Vagina (tissue), 2 donors: ENCODE results near the gene HSPA1B. TPM values are rescaled to one million over a fixed set of nuclear protein-coding genes. Genes with fewer than 3 reads are reported as not detected.
"Not testable (repeated sequence)": the region's sequence is repeated elsewhere in the genome, so short reads cannot be mapped to it uniquely, and the experiment has no call there.

Source experiments
- DNase-seq, 2 donors: peaks; one replicate each; pipeline ENCODE4 v3.0.0-alpha.2; 2017; ENCODE audit errors: extremely low spot score in 2 of 2
- H3K27ac ChIP-seq: fragments of 200-600 bp; sonication (generic); one replicate; pipeline ENCODE4 v1.5.1; 2019
- H3K27me3 ChIP-seq: fragments of 200-600 bp; sonication (generic); one replicate; pipeline ENCODE4 v1.5.1; 2019
- H3K36me3 ChIP-seq, 2 donors: fragments of 200-600 bp; sonication (generic); one replicate each; pipeline ENCODE4 v1.5.1; 2017 to 2019
- H3K4me1 ChIP-seq: fragments of 200-600 bp; sonication (generic); one replicate; pipeline ENCODE4 v1.5.1; 2019
- H3K4me3 ChIP-seq, 2 donors: fragments of 200-600 bp; sonication (generic); 1 replicate in 1 of 2; 2 replicates in 1 of 2; pipeline ENCODE4 v1.5.1; 2016 to 2019
- H3K9me3 ChIP-seq: fragments of 200-600 bp; sonication (generic); one replicate; pipeline ENCODE4 v1.5.1; 2019
- CTCF ChIP-seq, 3 experiments: fragments of 450-650 bp in 2 of 3; fragments of 200-600 bp in 1 of 3; sonication (generic) in 1 of 3; IDR thresholded peaks; one replicate each; pipeline ENCODE4 v1.5.1; 2017 to 2019; ENCODE audit warnings: antibody characterized with exemption in 3 of 3, mild to moderate bottlenecking in 2 of 3, moderate library complexity in 2 of 3
- POLR2A ChIP-seq, 2 donors: fragments of 450-650 bp; IDR thresholded peaks; one replicate each; pipeline ENCODE4 v1.6.1; 2017; ENCODE audit warnings: antibody characterized with exemption in 2 of 2, mild to moderate bottlenecking in 2 of 2, moderate library complexity in 2 of 2
- POLR2AphosphoS5 ChIP-seq, 2 donors: sonication (generic); formaldehyde crosslinking; IDR thresholded peaks; one replicate each; pipeline ENCODE4 v1.9.0; 2017; ENCODE audit warnings: antibody characterized with exemption in 2 of 2, mild to moderate bottlenecking in 2 of 2, low read depth in 1 of 2; ENCODE audit not compliant: insufficient read depth in 1 of 2
- intact Hi-C: fragments of 100-400 bp; cut with DNase I; formaldehyde crosslinking; loops from one replicate; pipeline ENCODE4 v1.15.1; 2023
- total RNA-seq: library from RNA; depleted of rRNA; stranded (reverse); fragments of >200 nt; gene quantifications from one replicate; pipeline ENCODE4 v1.2.3, GENCODE V29; 2016

Gene HSPA1B
- total RNA-seq, 1 donor from 2014 or later = 466 TPM

GRCh38 chr6:31811645-31812044 lies 15.9 kb upstream of the HSPA1B start:
- Histone ChIP-seq H3K4me3 (no peak overlapping the region), H3K4me1 (peaks cover 22% of the 10 kb centered on the region), H3K9me3 (no peaks in the 10 kb centered on the region), H3K27ac (peak overlapping the region; percentile 100), H3K27me3 (no peaks in the 10 kb centered on the region), H3K36me3 (no peaks in the 10 kb centered on the region)
- intact Hi-C loops = loop anchor here (5.0 kb wide), 1 partner anchor 74 kb away; the partner anchor contains the start of gene CLIC1
- no peak for TF ChIP-seq POLR2AphosphoS5 (IDR thresholded peaks at IDR 0.05; ENCODE audit: insufficient read depth in 1 of 2, low read depth in 1 of 2)
- DNase-seq = no peak

GRCh38 chr6:31813465-31813849 lies 14.1 kb upstream of the HSPA1B start:
- DNase-seq = no peak
- TF ChIP-seq POLR2A (IDR thresholded peaks at IDR 0.05) (no peak), CTCF (IDR thresholded peaks at IDR 0.05) (no peak), POLR2AphosphoS5 (IDR thresholded peaks at IDR 0.05; ENCODE audit: insufficient read depth in 1 of 2, low read depth in 1 of 2) (no peak)
- Histone ChIP-seq H3K4me3 (no peak overlapping the region), H3K9me3 (no peaks in the 10 kb centered on the region), H3K27me3 (no peaks in the 10 kb centered on the region), H3K36me3 (no peaks in the 10 kb centered on the region), H3K4me1 (peaks cover 27% of the 10 kb centered on the region), H3K27ac (peak overlapping the region; percentile 100)
- intact Hi-C loops = loop anchor here (5.0 kb wide), 1 partner anchor 76 kb away; the partner anchor contains the start of gene CLIC1

- no peaks in the 10 kb centered on the region for H3K27me3 ChIP-seq
- H3K4me3 ChIP-seq = peak overlapping the region; percentile 59 to 73
- peaks cover 37% of the 10 kb centered on the region for H3K4me1 ChIP-seq
- H3K9me3 ChIP-seq = no peaks in the 10 kb centered on the region
- peak in 1 of 2 donors; percentile 99 for DNase-seq
- H3K27ac ChIP-seq = peak overlapping the region; percentile 100
- peak in 1 of 2 donors; percentile 95 for TF ChIP-seq POLR2AphosphoS5 (IDR thresholded peaks at IDR 0.05; ENCODE audit: insufficient read depth in 1 of 2, low read depth in 1 of 2)
- no peak for TF ChIP-seq CTCF (IDR thresholded peaks at IDR 0.05)
- peak in 1 of 2 donors; percentile 79 for TF ChIP-seq POLR2A (IDR thresholded peaks at IDR 0.05)
- intact Hi-C loops = loop anchor here (5.0 kb wide), 1 partner anchor 77 kb away; the partner anchor contains the start of gene CLIC1
- H3K36me3 ChIP-seq = no peaks in the 10 kb centered on the region
Observed at GRCh38 chr6:31814677-31815024, 12.9 kb upstream of the HSPA1B start.

GRCh38 chr6:31815025-31815838 lies 12.3 kb upstream of the HSPA1B start, which contains the start of the genes HSPA1A and HSPA1L:
TSS of gene HSPA1A (plus strand) at chr6:31815543. CDS start at chr6:31815757, 214 bp downstream.
TSS of gene HSPA1L (minus strand) at chr6:31815283. CDS start at chr6:31811972, 3,311 bp downstream.
- TF ChIP-seq POLR2A (IDR thresholded peaks at IDR 0.05) = peak; percentile 100
- TF ChIP-seq CTCF (IDR thresholded peaks at IDR 0.05) = no peak
- TF ChIP-seq POLR2AphosphoS5 (IDR thresholded peaks at IDR 0.05; ENCODE audit: insufficient read depth in 1 of 2, low read depth in 1 of 2) = peak; percentile 100
- peaks cover 43% of the 10 kb centered on the region for H3K4me1 ChIP-seq
- H3K27me3 ChIP-seq = no peaks in the 10 kb centered on the region
- no peaks in the 10 kb centered on the region for H3K9me3 ChIP-seq
- peak within 1 kb of the TSS; percentile 100 for H3K27ac ChIP-seq
- DNase-seq = peak in 1 of 2 donors; percentile 99
- intact Hi-C loops = no loop called here
- H3K36me3 ChIP-seq = no peaks in the 10 kb centered on the region
- H3K4me3 ChIP-seq = peak within 1 kb of the TSS; percentile 59 to 73

- H3K27me3 ChIP-seq, DNase-seq, H3K9me3 ChIP-seq, intact Hi-C loops, H3K36me3 ChIP-seq: not testable (repeated sequence)
- peak overlapping the region; percentile 100 for H3K27ac ChIP-seq
- peak overlapping the region; percentile 12 to 46 for H3K4me3 ChIP-seq
- TF ChIP-seq POLR2AphosphoS5 (IDR thresholded peaks at IDR 0.05; ENCODE audit: insufficient read depth in 1 of 2, low read depth in 1 of 2) = peak; percentile 72 to 94
- H3K4me1 ChIP-seq = peaks cover 58% of the 10 kb centered on the region
Observed at GRCh38 chr6:31817133-31817928, 10.2 kb upstream of the HSPA1B start.
